GM18507 (cell line): Measurements from ENCODE around the gene CDIP1.

ENCODE experiments used
- DNase-seq: peaks from one replicate; pipeline ENCODE4 v3.0.0; 2011; ENCODE audit warnings: low read depth; ENCODE audit not compliant: insufficient read length; ENCODE audit errors: extremely low spot score
- FAIRE-seq: peaks from 2 replicates; lab custom pipeline; 2011; peaks lifted over from hg19 to GRCh38; lab: Jason Lieb, UNC

The CDIP1 gene

GRCh38 chr16:4467916-4468315 lies 70.7 kb downstream of the CDIP1 start:
- FAIRE-seq (no peak), DNase-seq (no peak)

GRCh38 chr16:4465977-4466779 lies 72.4 kb downstream of the CDIP1 start:
- FAIRE-seq (no peak), DNase-seq (no peak)

GRCh38 chr16:4463522-4464163 lies 74.9 kb downstream of the CDIP1 start:
- FAIRE-seq, result no peak
- DNase-seq, result no peak

- no peak for FAIRE-seq
- DNase-seq, result no peak
Observed at GRCh38 chr16:4461250-4462085, 77.1 kb downstream of the CDIP1 start.

- no peak for FAIRE-seq
- no peak for DNase-seq
Observed at GRCh38 chr16:4460936-4461249, 77.7 kb downstream of the CDIP1 start.
